Endodermal cell (in vitro differentiated cells): Measurements from ENCODE around the gene SEC31A. TPM values are rescaled to one million over a fixed set of nuclear protein-coding genes. Genes with fewer than 3 reads are reported as not detected.

Experiments
- DNase-seq: peaks from one replicate; pipeline ENCODE4 v3.0.0-alpha.2; 2017
- H3K27ac ChIP-seq: 2 replicates; pipeline ENCODE4 v1.5.1; 2013; ENCODE audit warnings: mild to moderate bottlenecking, low read depth, low read length, moderate library complexity
- H3K27me3 ChIP-seq: 2 replicates; pipeline ENCODE4 v1.6.1; 2013; ENCODE audit warnings: mild to moderate bottlenecking, low read length, moderate library complexity; ENCODE audit not compliant: insufficient read depth, control insufficient read depth, poor library complexity, severe bottlenecking
- H3K36me3 ChIP-seq: 2 replicates; pipeline ENCODE4 v1.7.0; 2013; ENCODE audit warnings: mild to moderate bottlenecking, low read length, moderate library complexity; ENCODE audit not compliant: control insufficient read depth, insufficient read depth
- H3K4me1 ChIP-seq: one replicate; pipeline ENCODE4 v1.7.0; 2013; ENCODE audit warnings: low read length; ENCODE audit not compliant: control insufficient read depth, insufficient read depth
- H3K4me3 ChIP-seq: 2 replicates; pipeline ENCODE4 v1.5.1; 2013; ENCODE audit warnings: mild to moderate bottlenecking, low read length, moderate library complexity
- H3K9ac ChIP-seq: 2 replicates; pipeline ENCODE4 v1.6.1; 2013; ENCODE audit warnings: mild to moderate bottlenecking, low read length, moderate library complexity; ENCODE audit not compliant: poor library complexity, severe bottlenecking; ENCODE audit errors: extremely low read depth
- H3K9me3 ChIP-seq: 2 replicates; pipeline ENCODE4 v1.6.1; 2013; ENCODE audit warnings: mild to moderate bottlenecking, low read length, moderate library complexity; ENCODE audit not compliant: control insufficient read depth
- H3K27ac Mint-ChIP-seq: 2 replicates; pipeline ENCODE4 v1.8.0; 2020; ENCODE audit warnings: mixed read lengths
- H3K27me3 Mint-ChIP-seq: 2 replicates; pipeline ENCODE4 v1.8.0; 2021; ENCODE audit warnings: mild to moderate bottlenecking, mixed read lengths; ENCODE audit not compliant: insufficient read depth
- H3K36me3 Mint-ChIP-seq: 2 replicates; pipeline ENCODE4 v1.8.0; 2020; ENCODE audit warnings: low read depth, mixed read lengths
- H3K4me1 Mint-ChIP-seq: 2 replicates; pipeline ENCODE4 v1.8.0; 2020; ENCODE audit warnings: mixed read lengths
- H3K4me3 Mint-ChIP-seq: 2 replicates; pipeline ENCODE4 v1.8.0; 2020; ENCODE audit warnings: mild to moderate bottlenecking, moderate library complexity, mixed read lengths
- H3K9me3 Mint-ChIP-seq: 2 replicates; pipeline ENCODE4 v1.8.0; 2020; ENCODE audit warnings: mild to moderate bottlenecking, mixed read lengths
- CTCF ChIP-seq: fragments of 200-600 bp; sonication (generic); conservative IDR thresholded peaks from 2 replicates; pipeline ENCODE4 v1.5.0; 2021; ENCODE audit warnings: antibody characterized with exemption, mild to moderate bottlenecking
- WGBS, 2 experiments: methylation state at CpG; one replicate each; pipeline versions ENCODE4 v1.1.5 to v1.1.7; 2013; ENCODE audit warnings: missing lambda C conversion rate in 2 of 2, mixed read lengths in 1 of 2; ENCODE audit not compliant: insufficient coverage in 1 of 2, insufficient read length in 1 of 2; 5-methylcytosine and 5-hydroxymethylcytosine counted together
- total RNA-seq, 2 donors: library from RNA; stranded (reverse); fragmentation: NEBNext Ultra II Directional in 1 of 2; extraction: Animal tissue kit (Norgen Biotek cat#: 25700) in 1 of 2; gene quantifications; 2 replicates in 1 of 2; 3 replicates in 1 of 2; pipeline ENCODE4 v1.2.1, GENCODE V29; 2021

SEC31A gene
- total RNA-seq, 2 donors from 2014 or later: 166 to 182 TPM

- Histone ChIP-seq H3K9me3 (no peaks in the 10 kb centered on the region), H3K27ac (no peak overlapping the region), H3K36me3 (peaks cover 53% of the 10 kb centered on the region), H3K4me3 (no peak overlapping the region), H3K9ac (no peak overlapping the region), H3K27me3 (no peaks in the 10 kb centered on the region), H3K4me1 (no peaks in the 10 kb centered on the region)
- Mint-ChIP-seq H3K4me1 (no peaks in the 10 kb centered on the region), H3K36me3 (peaks cover 48% of the 10 kb centered on the region), H3K9me3 (no peaks in the 10 kb centered on the region), H3K27ac (no peak overlapping the region), H3K27me3 (no peaks in the 10 kb centered on the region), H3K4me3 (no peak overlapping the region)
- DNase-seq: no peak
- 93 to 94% methylated on average over 2 to 3 of the region's 3 CpGs for WGBS, 2 experiments
- no peak for TF ChIP-seq CTCF
Observed at GRCh38 chr4:82906469-82906868, 15.5 kb upstream of the SEC31A start.

- no peaks in the 10 kb centered on the region for H3K4me1 ChIP-seq
- no peak overlapping the region for H3K27ac ChIP-seq
- H3K36me3 ChIP-seq: peaks cover 47% of the 10 kb centered on the region
- H3K27me3 ChIP-seq: no peaks in the 10 kb centered on the region
- no peaks in the 10 kb centered on the region for H3K9me3 ChIP-seq
- no peak for TF ChIP-seq CTCF
- 88 to 100% methylated on average over 1 to 2 of the region's 2 CpGs for WGBS, 2 experiments
- Mint-ChIP-seq H3K36me3 (peaks cover 42% of the 10 kb centered on the region), H3K27me3 (no peaks in the 10 kb centered on the region), H3K9me3 (no peaks in the 10 kb centered on the region), H3K4me3 (no peak overlapping the region), H3K27ac (no peak overlapping the region), H3K4me1 (no peaks in the 10 kb centered on the region)
- no peak for DNase-seq
- H3K9ac ChIP-seq: no peak overlapping the region
- H3K4me3 ChIP-seq: no peak overlapping the region
Observed at GRCh38 chr4:82905205-82905604, 14.3 kb upstream of the SEC31A start.

GRCh38 chr4:82903737-82904136 is 12.8 kb upstream of the SEC31A start:
- Mint-ChIP-seq H3K4me3 (no peak overlapping the region), H3K27ac (peak overlapping the region; percentile 60), H3K27me3 (no peaks in the 10 kb centered on the region), H3K4me1 (no peaks in the 10 kb centered on the region), H3K36me3 (peaks cover 39% of the 10 kb centered on the region), H3K9me3 (no peaks in the 10 kb centered on the region)
- H3K27me3 ChIP-seq: no peaks in the 10 kb centered on the region
- H3K9me3 ChIP-seq: no peaks in the 10 kb centered on the region
- WGBS, 2 experiments: 94 to 99% methylated on average over 4 to 5 of the region's 5 CpGs
- peaks cover 40% of the 10 kb centered on the region for H3K36me3 ChIP-seq
- H3K27ac ChIP-seq: no peak overlapping the region
- TF ChIP-seq CTCF: no peak
- DNase-seq: no peak
- no peak overlapping the region for H3K9ac ChIP-seq
- H3K4me1 ChIP-seq: no peaks in the 10 kb centered on the region
- no peak overlapping the region for H3K4me3 ChIP-seq
